ENCODE results near the gene PLLP.

GRCh38 chr16:57271063-57271345, 13.5 kb downstream of the PLLP start:
- TF ChIP-seq EZH2phosphoT487 (IDR thresholded peaks at IDR 0.05), result no peak
- no peak for TF ChIP-seq CTCF (IDR thresholded peaks at IDR 0.05)
- no peak for TF ChIP-seq EZH2 (IDR thresholded peaks at IDR 0.05)
